HepG2 (cell line): ENCODE measurements around the gene CALD1. TPM values are rescaled to one million over a fixed set of nuclear protein-coding genes. Genes with fewer than 3 reads are reported as not detected.

Experiments
- EED ChIP-seq: sonication (generic); formaldehyde crosslinking; IDR thresholded peaks from 2 replicates; pipeline ENCODE4 v1.5.0; 2020; ENCODE audit warnings: mild to moderate bottlenecking, missing genetic modification reagents
- HES4 ChIP-seq: sonication (generic); formaldehyde crosslinking; IDR thresholded peaks from 2 replicates; pipeline ENCODE4 v1.9.0; 2021; ENCODE audit warnings: mild to moderate bottlenecking, missing genetic modification reagents, borderline replicate concordance
- MYC ChIP-seq: sonication (generic); formaldehyde crosslinking; IDR thresholded peaks from 2 replicates; pipeline ENCODE4 v1.9.0; 2021; ENCODE audit warnings: missing genetic modification reagents, borderline replicate concordance
- RFX1 ChIP-seq: fragments of 450-650 bp; IDR thresholded peaks from 2 replicates; pipeline ENCODE4 v1.6.1; 2017
- ZBTB25 ChIP-seq: IDR thresholded peaks from 2 replicates; pipeline ENCODE4 v1.6.1; 2018; ENCODE audit warnings: missing genetic modification reagents
- ZNF235 ChIP-seq: sonication (generic); formaldehyde crosslinking; IDR thresholded peaks from 2 replicates; pipeline ENCODE4 v1.8.1; 2023; ENCODE audit warnings: mild to moderate bottlenecking, missing genetic modification reagents, borderline replicate concordance
- ZNF362 ChIP-seq: sonication (generic); formaldehyde crosslinking; IDR thresholded peaks from 2 replicates; pipeline ENCODE4 v1.4.0; 2020; ENCODE audit warnings: missing genetic modification reagents, mild to moderate bottlenecking, borderline replicate concordance
- ZNF572 ChIP-seq: sonication (generic); formaldehyde crosslinking; IDR thresholded peaks from 2 replicates; pipeline ENCODE4 v1.5.1; 2020; ENCODE audit warnings: mild to moderate bottlenecking, missing genetic modification reagents
- ZNF589 ChIP-seq: sonication (generic); formaldehyde crosslinking; conservative IDR thresholded peaks from 2 replicates; pipeline ENCODE4 v1.8.0; 2022; ENCODE audit warnings: mild to moderate bottlenecking, moderate library complexity, missing genetic modification reagents
- ZNF713 ChIP-seq: sonication (generic); formaldehyde crosslinking; IDR thresholded peaks from 2 replicates; pipeline ENCODE4 v1.4.0; 2020; ENCODE audit warnings: mild to moderate bottlenecking, missing genetic modification reagents
- ZSCAN30 ChIP-seq: sonication (generic); formaldehyde crosslinking; IDR thresholded peaks from 2 replicates; pipeline ENCODE4 v1.5.0; 2020; ENCODE audit warnings: mild to moderate bottlenecking, missing genetic modification reagents
- polyA plus RNA-seq, 8 experiments: library from polyadenylated mRNA; depleted of rRNA in 3 of 8; stranded (reverse) in 7 of 8; unstranded in 1 of 8; fragments of >200 nt; fragmentation: Illumina TruSeq in 4 of 8; extraction: Trizol in 4 of 8; gene quantifications; 2 replicates each; pipeline versions ENCODE4 v1.2.1 to v1.2.3, GENCODE V29; 2011 to 2016; ENCODE audit warnings: low read depth in 4 of 8, missing spikeins in 1 of 8, mixed read lengths in 1 of 8; ENCODE audit not compliant: insufficient read depth in 1 of 8
- total RNA-seq, 5 experiments: library from RNA; depleted of rRNA; stranded (reverse); fragments of >200 nt; fragmentation: Illumina TruSeq; extraction: Trizol; gene quantifications; 2 replicates each; pipeline ENCODE4 v1.2.3, GENCODE V29; 2016; ENCODE audit warnings: low read depth in 1 of 5
- TF ChIP-seq, protein P1 (sequence below): sonication (generic); formaldehyde crosslinking; IDR thresholded peaks from 2 replicates; pipeline ENCODE4 v1.4.0; 2020; ENCODE audit warnings: mild to moderate bottlenecking, low read depth, missing genetic modification reagents
- TF ChIP-seq, protein P2 (sequence below): sonication (generic); formaldehyde crosslinking; IDR thresholded peaks from 2 replicates; pipeline ENCODE4 v1.4.0; 2020; ENCODE audit warnings: missing genetic modification reagents
- TF ChIP-seq, protein P3 (sequence below): fragments of 450-650 bp; IDR thresholded peaks from 2 replicates; pipeline ENCODE4 v1.6.1; 2017; ENCODE audit warnings: mild to moderate bottlenecking

The CALD1 gene
- total and polyA plus RNA-seq, 2 of the 13 experiments (the other 11 are each of a cell fraction or from before 2014, with no cell fraction given): 53.0 to 112 TPM

DNA sequence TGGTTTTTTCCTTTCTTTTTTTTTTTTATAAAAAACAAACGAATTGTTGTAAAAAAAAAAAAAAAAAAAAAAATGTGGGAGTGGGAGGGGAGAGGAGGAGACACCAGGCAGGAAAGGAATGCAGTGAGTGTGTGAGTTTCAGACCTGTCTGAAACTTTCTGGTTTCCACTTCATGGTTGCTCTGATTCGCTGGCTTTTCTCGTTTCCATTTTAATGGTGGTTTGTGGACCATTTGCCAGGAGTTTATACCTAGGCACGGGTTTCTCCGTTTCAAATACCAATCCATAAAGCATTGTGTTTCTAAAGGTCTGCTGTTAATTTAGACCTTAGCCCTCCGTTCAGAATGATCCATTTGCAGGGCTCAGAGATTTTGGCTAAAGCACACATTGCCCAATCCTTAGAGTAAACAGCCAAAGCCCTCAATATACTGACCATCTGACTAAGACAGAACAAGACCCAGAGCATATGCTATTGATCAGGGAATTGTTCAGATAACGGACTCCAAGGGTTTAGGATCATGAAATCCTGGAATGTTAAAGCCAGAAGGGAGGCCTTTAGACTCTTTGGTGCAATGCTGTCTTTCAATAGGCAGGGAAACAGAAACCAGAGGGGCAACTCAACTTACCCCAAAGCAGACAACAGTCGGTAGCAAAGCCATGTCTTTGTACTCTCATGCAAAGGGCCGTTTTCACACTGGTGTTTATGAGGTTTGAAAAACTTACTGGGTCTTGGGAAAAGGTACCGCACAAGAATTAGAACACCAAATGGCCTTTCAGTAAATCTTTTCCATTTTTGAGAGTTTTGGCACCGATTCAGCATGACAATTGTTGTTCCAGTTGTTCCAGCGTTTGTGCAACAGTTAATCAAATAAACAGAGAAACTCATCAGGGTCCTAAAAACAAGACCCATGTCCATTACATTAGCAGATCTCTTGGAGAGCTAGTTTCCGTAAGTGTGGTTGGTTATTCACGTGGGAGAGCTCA is 112.6 kb downstream of the CALD1 start (continued):
- TF ChIP-seq, protein P1, sequence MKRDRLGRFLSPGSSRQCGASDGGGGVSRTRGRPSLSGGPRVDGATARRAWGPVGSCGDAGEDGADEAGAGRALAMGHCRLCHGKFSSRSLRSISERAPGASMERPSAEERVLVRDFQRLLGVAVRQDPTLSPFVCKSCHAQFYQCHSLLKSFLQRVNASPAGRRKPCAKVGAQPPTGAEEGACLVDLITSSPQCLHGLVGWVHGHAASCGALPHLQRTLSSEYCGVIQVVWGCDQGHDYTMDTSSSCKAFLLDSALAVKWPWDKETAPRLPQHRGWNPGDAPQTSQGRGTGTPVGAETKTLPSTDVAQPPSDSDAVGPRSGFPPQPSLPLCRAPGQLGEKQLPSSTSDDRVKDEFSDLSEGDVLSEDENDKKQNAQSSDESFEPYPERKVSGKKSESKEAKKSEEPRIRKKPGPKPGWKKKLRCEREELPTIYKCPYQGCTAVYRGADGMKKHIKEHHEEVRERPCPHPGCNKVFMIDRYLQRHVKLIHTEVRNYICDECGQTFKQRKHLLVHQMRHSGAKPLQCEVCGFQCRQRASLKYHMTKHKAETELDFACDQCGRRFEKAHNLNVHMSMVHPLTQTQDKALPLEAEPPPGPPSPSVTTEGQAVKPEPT (CRISPR knock-in tag): no peak
- TF ChIP-seq ZNF235: no peak
- TF ChIP-seq, protein P2, sequence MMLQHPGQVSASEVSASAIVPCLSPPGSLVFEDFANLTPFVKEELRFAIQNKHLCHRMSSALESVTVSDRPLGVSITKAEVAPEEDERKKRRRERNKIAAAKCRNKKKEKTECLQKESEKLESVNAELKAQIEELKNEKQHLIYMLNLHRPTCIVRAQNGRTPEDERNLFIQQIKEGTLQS (CRISPR knock-in tag): peak; percentile 13; the same call in 1 of the 2 replicates
- peak; percentile 35 for TF ChIP-seq ZBTB25 (CRISPR knock-in tag)
- peak; percentile 86; the same call in 1 of the 2 replicates for TF ChIP-seq ZSCAN30 (CRISPR knock-in tag)
- no peak for TF ChIP-seq MYC (CRISPR knock-in tag)
- 0 out of 2 replicates have a peak, but pooled peaks have one; percentile 14 for TF ChIP-seq HES4 (CRISPR knock-in tag)
- no peak for TF ChIP-seq ZNF713 (CRISPR knock-in tag)
- TF ChIP-seq EED (CRISPR knock-in tag): no peak
- no peak for TF ChIP-seq RFX1
- TF ChIP-seq ZNF589: no peak
- TF ChIP-seq ZNF572: no peak
- no peak; the same call in 1 of the 2 replicates for TF ChIP-seq ZNF362
- TF ChIP-seq, protein P3, sequence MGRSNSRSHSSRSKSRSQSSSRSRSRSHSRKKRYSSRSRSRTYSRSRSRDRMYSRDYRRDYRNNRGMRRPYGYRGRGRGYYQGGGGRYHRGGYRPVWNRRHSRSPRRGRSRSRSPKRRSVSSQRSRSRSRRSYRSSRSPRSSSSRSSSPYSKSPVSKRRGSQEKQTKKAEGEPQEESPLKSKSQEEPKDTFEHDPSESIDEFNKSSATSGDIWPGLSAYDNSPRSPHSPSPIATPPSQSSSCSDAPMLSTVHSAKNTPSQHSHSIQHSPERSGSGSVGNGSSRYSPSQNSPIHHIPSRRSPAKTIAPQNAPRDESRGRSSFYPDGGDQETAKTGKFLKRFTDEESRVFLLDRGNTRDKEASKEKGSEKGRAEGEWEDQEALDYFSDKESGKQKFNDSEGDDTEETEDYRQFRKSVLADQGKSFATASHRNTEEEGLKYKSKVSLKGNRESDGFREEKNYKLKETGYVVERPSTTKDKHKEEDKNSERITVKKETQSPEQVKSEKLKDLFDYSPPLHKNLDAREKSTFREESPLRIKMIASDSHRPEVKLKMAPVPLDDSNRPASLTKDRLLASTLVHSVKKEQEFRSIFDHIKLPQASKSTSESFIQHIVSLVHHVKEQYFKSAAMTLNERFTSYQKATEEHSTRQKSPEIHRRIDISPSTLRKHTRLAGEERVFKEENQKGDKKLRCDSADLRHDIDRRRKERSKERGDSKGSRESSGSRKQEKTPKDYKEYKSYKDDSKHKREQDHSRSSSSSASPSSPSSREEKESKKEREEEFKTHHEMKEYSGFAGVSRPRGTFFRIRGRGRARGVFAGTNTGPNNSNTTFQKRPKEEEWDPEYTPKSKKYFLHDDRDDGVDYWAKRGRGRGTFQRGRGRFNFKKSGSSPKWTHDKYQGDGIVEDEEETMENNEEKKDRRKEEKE: no peak
